ENCODE results near the gene MPZL3. TPM values are rescaled to one million over a fixed set of nuclear protein-coding genes. Genes with fewer than 3 reads are reported as not detected.
A peak's percentile ranks its signal among the peaks of the same experiment; 100 is the strongest.

The MPZL3 gene
- total and polyA plus RNA-seq, 8 donors: 5.2 to 16.3 (median 7.6) TPM

DNA sequence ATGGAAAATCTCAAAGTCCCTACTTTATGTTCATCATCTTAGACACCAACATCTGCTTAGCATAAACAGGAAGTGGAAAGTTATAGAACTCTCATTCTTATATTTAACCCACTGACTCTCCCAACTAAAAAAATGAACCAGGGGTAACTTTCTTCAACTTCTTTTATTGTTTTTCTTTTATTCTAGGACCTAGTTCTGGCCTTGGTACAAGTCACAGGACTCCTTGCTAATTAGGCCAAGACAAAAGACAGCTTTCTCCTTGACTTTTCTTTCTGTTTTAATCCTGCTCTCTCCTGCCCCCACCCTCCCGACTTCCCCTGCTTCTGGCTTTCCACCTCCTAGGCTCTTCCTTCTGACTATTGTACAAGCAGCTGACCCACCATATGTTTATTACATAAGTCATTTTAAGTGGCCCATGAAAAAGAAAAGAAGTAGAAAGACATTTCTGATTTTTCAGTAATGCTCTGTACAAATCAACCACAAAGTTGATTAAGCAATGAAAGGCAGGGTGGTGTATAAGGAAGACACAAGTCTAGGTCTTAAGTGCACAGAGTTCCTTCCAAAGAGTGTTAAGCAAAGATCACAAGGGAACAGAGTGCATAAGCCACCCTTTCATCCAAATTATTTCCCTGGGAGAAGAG lies 45.7 kb downstream of the MPZL3 start:
- no peaks in the 10 kb centered on the region for H3K27me3 ChIP-seq
- DNase-seq: peak in 1 of 4 donors; percentile 19
- peaks cover 0 to 19% of the 10 kb centered on the region in 2 donors for H3K36me3 ChIP-seq
- ATAC-seq: peak; percentile 62
- no peaks in the 10 kb centered on the region for H3K9me3 ChIP-seq
- H3K27ac ChIP-seq: peak overlapping the region; percentile 63 to 86
- peaks cover 5 to 56% of the 10 kb centered on the region in 2 donors for H3K4me1 ChIP-seq
- no peak overlapping the region for H3K4me3 ChIP-seq
- no peak for TF ChIP-seq CTCF (IDR thresholded peaks at IDR 0.05)
- intact Hi-C loops (cut with DNase I): loop anchor here in 1 of 2 donors (10.0 kb wide), 1 partner anchor 148 kb away; the partner anchor contains the start of gene UBE4A

- Histone ChIP-seq H3K4me1 (peaks cover under 1 to 48% of the 10 kb centered on the region in 2 donors), H3K27me3 (no peaks in the 10 kb centered on the region), H3K9me3 (no peaks in the 10 kb centered on the region), H3K27ac (peak overlapping the region; percentile 63 to 86), H3K36me3 (peaks cover 0 to 19% of the 10 kb centered on the region in 2 donors), H3K4me3 (no peak overlapping the region)
- DNase-seq (no peak), ATAC-seq (no peak)
- no peak for TF ChIP-seq CTCF (IDR thresholded peaks at IDR 0.05)
- intact Hi-C loops (cut with DNase I): loop anchor here in 1 of 2 donors (10.0 kb wide), 1 partner anchor 149 kb away; the partner anchor contains the start of gene UBE4A
These were observed 46.4 kb downstream of the MPZL3 start for GRCh38 chr11:118205606-118206378.

DNA sequence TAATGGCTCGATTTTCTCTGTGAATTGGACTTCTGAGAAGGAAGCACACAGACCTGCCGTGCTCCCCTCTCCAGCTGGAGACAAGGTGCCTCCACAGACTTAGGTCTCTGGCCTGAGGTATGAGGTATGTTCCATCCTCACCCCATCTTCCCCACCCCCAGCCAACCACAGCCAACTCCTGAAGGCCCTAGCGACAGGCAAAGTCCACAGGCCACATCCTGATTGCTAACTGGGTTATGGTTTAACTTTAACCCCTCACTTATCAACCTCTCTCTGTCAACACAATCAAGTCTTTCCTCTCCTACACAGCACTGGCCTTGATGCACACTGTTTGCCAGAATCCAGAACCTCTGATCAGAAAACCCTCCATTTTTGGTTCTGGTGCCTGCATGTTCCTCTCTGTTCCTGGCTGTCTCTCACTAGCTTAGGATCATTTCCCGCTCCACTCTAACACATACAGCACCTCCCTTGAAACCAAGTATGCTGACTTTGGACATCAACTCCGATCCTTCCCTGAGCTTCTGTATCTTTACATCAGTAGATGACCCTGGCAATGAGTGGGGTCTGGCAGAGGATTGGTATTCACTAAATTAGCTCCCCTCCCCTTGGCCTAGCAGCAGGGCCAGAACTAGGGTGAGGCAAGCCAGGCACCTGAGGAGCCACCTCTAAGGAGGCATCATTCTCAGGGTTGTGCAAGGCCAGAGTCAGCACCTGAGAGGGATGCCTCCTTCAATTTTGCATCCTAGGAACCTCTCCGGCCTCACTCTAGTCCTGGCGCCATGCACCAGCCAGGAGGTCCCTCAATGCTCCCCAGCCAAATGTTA lies 49.4 kb downstream of the MPZL3 start:
- DNase-seq (no peak), ATAC-seq (no peak)
- intact Hi-C loops (cut with DNase I): loop anchor here in 1 of 2 donors (10.0 kb wide), 1 partner anchor 152 kb away; the partner anchor contains the start of gene UBE4A
- no peaks in the 10 kb centered on the region for H3K9me3 ChIP-seq
- peaks cover 0 to 24% of the 10 kb centered on the region in 2 donors for H3K36me3 ChIP-seq
- no peak overlapping the region for H3K4me3 ChIP-seq
- TF ChIP-seq CTCF (IDR thresholded peaks at IDR 0.05): no peak
- peaks cover 0 to 42% of the 10 kb centered on the region in 2 donors for H3K4me1 ChIP-seq
- no peak overlapping the region for H3K27ac ChIP-seq
- no peaks in the 10 kb centered on the region for H3K27me3 ChIP-seq

DNA sequence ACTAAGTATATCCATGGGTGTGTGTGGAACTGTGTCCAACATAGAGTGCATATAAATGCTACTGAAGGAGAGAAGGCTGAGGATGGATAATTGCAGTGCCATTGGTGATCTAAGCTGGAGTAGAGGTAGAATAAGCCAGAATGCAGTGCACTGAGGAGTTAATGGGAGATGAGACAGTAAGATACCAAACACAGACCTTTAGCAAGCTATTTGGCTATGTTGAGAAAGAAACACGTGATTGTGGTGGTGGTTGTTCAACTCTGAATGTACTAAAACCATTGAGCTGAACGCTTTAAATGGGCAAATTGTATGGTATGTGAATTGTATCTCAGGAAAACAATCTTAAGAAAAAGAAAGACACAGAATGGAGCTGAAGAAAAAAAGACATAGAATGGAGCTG lies 50.2 kb downstream of the MPZL3 start:
- intact Hi-C loops (cut with DNase I): loop anchor here in 1 of 2 donors (10.0 kb wide), 1 partner anchor 153 kb away; the partner anchor contains the start of gene UBE4A
- no peak for ATAC-seq
- no peak for TF ChIP-seq CTCF (IDR thresholded peaks at IDR 0.05)

More for the DNA sequence above, 50.2 kb downstream of the MPZL3 start:
- DNase-seq: no peak
- no peaks in the 10 kb centered on the region for H3K9me3 ChIP-seq
- no peaks in the 10 kb centered on the region for H3K27me3 ChIP-seq
- peaks cover 0 to 35% of the 10 kb centered on the region in 2 donors for H3K4me1 ChIP-seq
- peaks cover 0 to 33% of the 10 kb centered on the region in 2 donors for H3K36me3 ChIP-seq
- H3K27ac ChIP-seq: no peak overlapping the region
- H3K4me3 ChIP-seq: no peak overlapping the region
